Smooth muscle cell (in vitro differentiated cells): ENCODE data around the gene KIAA1328. TPM values are rescaled to one million over a fixed set of nuclear protein-coding genes. Genes with fewer than 3 reads are reported as not detected.
"Not testable (repeated sequence)": the region's sequence is repeated elsewhere in the genome, so short reads cannot be mapped to it uniquely, and the experiment has no call there.

Experiments used
- DNase-seq: peaks from one replicate; lab custom pipeline; 2025; ENCODE audit not compliant: unreplicated experiment; lab: John Stamatoyannopoulos, UW
- H2AFZ ChIP-seq: fragments of 200-600 bp; sonication (generic); 2 replicates; pipeline ENCODE4 v1.6.0; 2016; ENCODE audit warnings: antibody characterized with exemption, low read depth, mild to moderate bottlenecking
- H3F3A ChIP-seq: fragments of 200-600 bp; sonication (generic); 2 replicates; pipeline ENCODE4 v1.6.0; 2017; ENCODE audit warnings: antibody characterized with exemption, low read depth
- H3K27ac ChIP-seq: fragments of 200-600 bp; sonication (generic); 2 replicates; pipeline ENCODE4 v1.5.1; 2016; ENCODE audit warnings: low read depth, mild to moderate bottlenecking
- H3K27me3 ChIP-seq: fragments of 200-600 bp; sonication (generic); 2 replicates; pipeline ENCODE4 v1.6.1; 2016; ENCODE audit warnings: low read depth, mild to moderate bottlenecking
- H3K36me3 ChIP-seq: fragments of 200-600 bp; sonication (generic); 2 replicates; pipeline ENCODE4 v1.5.1; 2016; ENCODE audit warnings: low read depth
- H3K4me1 ChIP-seq: fragments of 200-600 bp; sonication (generic); 2 replicates; pipeline ENCODE4 v1.5.1; 2016; ENCODE audit warnings: low read depth
- H3K4me2 ChIP-seq: fragments of 200-600 bp; sonication (generic); 2 replicates; pipeline ENCODE4 v1.6.0; 2016; ENCODE audit warnings: mild to moderate bottlenecking
- H3K4me3 ChIP-seq: fragments of 200-600 bp; sonication (generic); 2 replicates; pipeline ENCODE4 v1.5.1; 2016; ENCODE audit warnings: mild to moderate bottlenecking
- H3K79me2 ChIP-seq: fragments of 200-600 bp; sonication (generic); 2 replicates; pipeline ENCODE4 v1.6.0; 2016; ENCODE audit warnings: low read depth, mild to moderate bottlenecking
- H3K9ac ChIP-seq: fragments of 200-600 bp; sonication (generic); 2 replicates; pipeline ENCODE4 v1.6.0; 2016; ENCODE audit warnings: low read depth
- H3K9me3 ChIP-seq: fragments of 200-600 bp; sonication (generic); replicated peaks from 2 replicates; pipeline ENCODE4 v1.5.1; 2016; ENCODE audit warnings: low read depth
- H4K20me1 ChIP-seq: fragments of 200-600 bp; sonication (generic); 2 replicates; pipeline ENCODE4 v1.6.0; 2016; ENCODE audit warnings: low read depth
- WGBS: methylation state at CpG from one replicate; pipeline ENCODE4 v1.1.7; 2016; ENCODE audit warnings: low lambda C conversion rate; 5-methylcytosine and 5-hydroxymethylcytosine counted together
- polyA plus RNA-seq: library from polyadenylated mRNA; unstranded; fragments of >200 nt; fragmentation: Nextera tagmentation; extraction: Ambion mirVana; gene quantifications from 2 replicates; pipeline ENCODE4 v1.2.1, GENCODE V29; 2016
- total RNA-seq: library from RNA; depleted of rRNA; stranded (reverse); fragments of >200 nt; gene quantifications from 2 replicates; pipeline ENCODE4 v1.2.3, GENCODE V29; 2014
- TF ChIP-seq, protein P1 (sequence below): fragments of 200-600 bp; sonication (generic); IDR thresholded peaks from 2 replicates; pipeline ENCODE4 v1.5.1; 2017; ENCODE audit warnings: borderline replicate concordance, mild to moderate bottlenecking, antibody characterized with exemption; ENCODE audit not compliant: insufficient read depth, poor library complexity, severe bottlenecking

Gene KIAA1328
- total and polyA plus RNA-seq, 2 experiments from 2014 or later = 2.2 to 11.7 TPM

- Histone ChIP-seq H3K9me3 (no peaks in the 10 kb centered on the region), H3F3A (no peaks in the 10 kb centered on the region), H3K27me3 (no peaks in the 10 kb centered on the region), H3K27ac (no peak overlapping the region), H3K9ac (no peak overlapping the region), H2AFZ (no peak overlapping the region), H4K20me1 (peaks cover 23% of the 10 kb centered on the region), H3K4me2 (no peak overlapping the region), H3K36me3 (peaks cover under 1% of the 10 kb centered on the region), H3K4me1 (no peaks in the 10 kb centered on the region), H3K4me3 (no peak overlapping the region), H3K79me2 (no peaks in the 10 kb centered on the region)
- no peak for DNase-seq
- TF ChIP-seq, protein P1, sequence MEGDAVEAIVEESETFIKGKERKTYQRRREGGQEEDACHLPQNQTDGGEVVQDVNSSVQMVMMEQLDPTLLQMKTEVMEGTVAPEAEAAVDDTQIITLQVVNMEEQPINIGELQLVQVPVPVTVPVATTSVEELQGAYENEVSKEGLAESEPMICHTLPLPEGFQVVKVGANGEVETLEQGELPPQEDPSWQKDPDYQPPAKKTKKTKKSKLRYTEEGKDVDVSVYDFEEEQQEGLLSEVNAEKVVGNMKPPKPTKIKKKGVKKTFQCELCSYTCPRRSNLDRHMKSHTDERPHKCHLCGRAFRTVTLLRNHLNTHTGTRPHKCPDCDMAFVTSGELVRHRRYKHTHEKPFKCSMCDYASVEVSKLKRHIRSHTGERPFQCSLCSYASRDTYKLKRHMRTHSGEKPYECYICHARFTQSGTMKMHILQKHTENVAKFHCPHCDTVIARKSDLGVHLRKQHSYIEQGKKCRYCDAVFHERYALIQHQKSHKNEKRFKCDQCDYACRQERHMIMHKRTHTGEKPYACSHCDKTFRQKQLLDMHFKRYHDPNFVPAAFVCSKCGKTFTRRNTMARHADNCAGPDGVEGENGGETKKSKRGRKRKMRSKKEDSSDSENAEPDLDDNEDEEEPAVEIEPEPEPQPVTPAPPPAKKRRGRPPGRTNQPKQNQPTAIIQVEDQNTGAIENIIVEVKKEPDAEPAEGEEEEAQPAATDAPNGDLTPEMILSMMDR = no peak
- WGBS = 90% methylated on average over 3 of the region's 3 CpGs
These were observed 15.1 kb upstream of the KIAA1328 start for GRCh38 chr18:36813824-36814223.

DNA sequence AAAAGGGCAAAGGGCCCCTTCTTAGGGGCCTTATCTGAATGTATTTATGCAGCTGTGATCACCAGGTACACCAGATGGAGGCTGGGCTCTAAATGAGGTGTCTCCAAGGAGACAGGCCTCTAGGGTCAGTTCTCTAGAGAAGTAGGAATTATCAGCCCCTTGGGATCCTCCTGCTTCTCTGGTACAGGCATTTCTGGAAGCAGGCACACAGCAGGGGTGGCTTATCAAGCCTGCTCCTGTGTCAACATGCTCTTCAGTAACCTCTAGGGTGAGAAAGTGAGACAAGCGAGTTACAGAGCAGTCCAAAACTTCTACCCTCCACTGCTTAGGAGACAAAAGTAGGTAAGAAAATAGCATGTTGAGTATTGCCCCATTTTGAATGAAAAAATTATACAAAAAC lies 13.9 kb upstream of the KIAA1328 start:
- H3K27ac ChIP-seq = no peak overlapping the region
- no peaks in the 10 kb centered on the region for H3K9me3 ChIP-seq
- peaks cover 3% of the 10 kb centered on the region for H3K36me3 ChIP-seq
- H3F3A ChIP-seq = no peaks in the 10 kb centered on the region
- H3K4me3 ChIP-seq = no peak overlapping the region
- no peak overlapping the region for H2AFZ ChIP-seq
- TF ChIP-seq, protein P1 = no peak
- 88% methylated on average over 1 of the region's 1 CpG for WGBS
- H3K4me2 ChIP-seq = no peak overlapping the region
- peaks cover 14% of the 10 kb centered on the region for H4K20me1 ChIP-seq
- no peaks in the 10 kb centered on the region for H3K27me3 ChIP-seq
- no peaks in the 10 kb centered on the region for H3K79me2 ChIP-seq
- H3K4me1 ChIP-seq = no peaks in the 10 kb centered on the region
- no peak for DNase-seq
- H3K9ac ChIP-seq = no peak overlapping the region

- not testable (repeated sequence) for H3K4me3 ChIP-seq, H4K20me1 ChIP-seq, H3K36me3 ChIP-seq, H3F3A ChIP-seq, H3K9ac ChIP-seq, H3K4me1 ChIP-seq, H3K79me2 ChIP-seq, H3K9me3 ChIP-seq, H2AFZ ChIP-seq, DNase-seq, H3K4me2 ChIP-seq, H3K27ac ChIP-seq, H3K27me3 ChIP-seq
These were observed 12.8 kb upstream of the KIAA1328 start for GRCh38 chr18:36816096-36816495.

DNA sequence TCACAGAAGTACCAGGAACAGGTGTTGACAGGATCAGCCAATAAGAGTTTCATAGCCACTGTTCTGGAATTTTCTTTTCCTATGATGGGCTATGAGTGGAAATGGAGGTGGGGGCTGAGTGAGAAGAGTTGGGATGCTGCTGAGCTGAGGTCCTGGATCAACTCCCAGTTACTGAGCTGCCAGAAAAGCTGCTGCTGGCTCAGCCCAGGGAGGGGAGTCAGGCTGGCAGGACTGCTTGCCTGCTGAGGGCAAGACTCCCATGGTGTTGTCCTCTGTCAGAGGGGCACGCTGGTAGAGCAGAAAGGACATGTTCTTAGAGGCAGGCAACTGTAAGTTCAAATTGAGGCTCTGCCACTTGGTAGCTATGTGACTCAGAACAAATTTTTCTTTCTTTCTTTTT lies 11.9 kb upstream of the KIAA1328 start:
- TF ChIP-seq, protein P1 = no peak
- 100% methylated on average over 1 of the region's 1 CpG for WGBS
- no peak overlapping the region for H3K4me3 ChIP-seq
- no peaks in the 10 kb centered on the region for H3K9me3 ChIP-seq
- H3K9ac ChIP-seq = no peak overlapping the region
- peaks cover 3% of the 10 kb centered on the region for H3K36me3 ChIP-seq
- no peaks in the 10 kb centered on the region for H3K27me3 ChIP-seq
- no peaks in the 10 kb centered on the region for H3K79me2 ChIP-seq
- no peak overlapping the region for H3K27ac ChIP-seq
- H3K4me1 ChIP-seq = no peaks in the 10 kb centered on the region
- no peak overlapping the region for H2AFZ ChIP-seq
- no peak overlapping the region for H3K4me2 ChIP-seq
- no peaks in the 10 kb centered on the region for H4K20me1 ChIP-seq
- DNase-seq = no peak
- no peaks in the 10 kb centered on the region for H3F3A ChIP-seq
